CD4-positive, alpha-beta T cell treated with Interleukin-4 for 4 hours (primary cell): Measurements from ENCODE around the gene SHISA2.
A peak's percentile ranks its signal among the peaks of the same experiment; 100 is the strongest.
"Not testable (repeated sequence)": the region's sequence is repeated elsewhere in the genome, so short reads cannot be mapped to it uniquely, and the experiment has no call there.

Experiments used
- DNase-seq: peaks from one replicate; pipeline ENCODE4 v3.0.0-alpha.2; 2020

Gene SHISA2

GRCh38 chr13:26051657-26052311 lies at the start of gene SHISA2:
SHISA2 (minus strand) TSS chr13:26052016; CDS start chr13:26050975, 1,041 bp downstream.
- DNase-seq = no peak

GRCh38 chr13:26095846-26096610 lies 44.2 kb upstream of the SHISA2 start:
- no peak for DNase-seq

- no peak for DNase-seq
Observed at GRCh38 chr13:26095338-26095737, 43.5 kb upstream of the SHISA2 start.

GRCh38 chr13:26076821-26077220 lies 25.0 kb upstream of the SHISA2 start:
- not testable (repeated sequence) for DNase-seq

GRCh38 chr13:26075498-26075897 lies 23.7 kb upstream of the SHISA2 start:
- no peak for DNase-seq

GRCh38 chr13:26074706-26075105 lies 22.9 kb upstream of the SHISA2 start:
- no peak for DNase-seq

- not testable (repeated sequence) for DNase-seq
Observed at GRCh38 chr13:26072335-26072734, 20.5 kb upstream of the SHISA2 start.

- DNase-seq = no peak
Observed at GRCh38 chr13:26071691-26072090, 19.9 kb upstream of the SHISA2 start.

GRCh38 chr13:26069642-26070041 lies 17.8 kb upstream of the SHISA2 start:
- DNase-seq = not testable (repeated sequence)

GRCh38 chr13:26068372-26068771 lies 16.6 kb upstream of the SHISA2 start:
- DNase-seq = not testable (repeated sequence)

GRCh38 chr13:26067601-26068000 lies 15.8 kb upstream of the SHISA2 start:
- no peak for DNase-seq

GRCh38 chr13:26066492-26066891 lies 14.7 kb upstream of the SHISA2 start:
- DNase-seq = not testable (repeated sequence)

- peak; percentile 46 for DNase-seq
Observed at GRCh38 chr13:26062853-26063444, 11.1 kb upstream of the SHISA2 start.

GRCh38 chr13:26061947-26062346 lies 10.1 kb upstream of the SHISA2 start:
- no peak for DNase-seq

GRCh38 chr13:26061256-26061655 lies 9.4 kb upstream of the SHISA2 start:
- no peak for DNase-seq

GRCh38 chr13:26060357-26060756 lies 8.5 kb upstream of the SHISA2 start:
- no peak for DNase-seq

- no peak for DNase-seq
Observed at GRCh38 chr13:26058704-26059103, 6.9 kb upstream of the SHISA2 start.

- DNase-seq = no peak
Observed at GRCh38 chr13:26054896-26055295, 3.1 kb upstream of the SHISA2 start.

GRCh38 chr13:26053418-26053980 lies 1.7 kb upstream of the SHISA2 start:
- DNase-seq = no peak

- DNase-seq = no peak
Observed at GRCh38 chr13:26052337-26052736, 521 bp upstream of the SHISA2 start.

- no peak for DNase-seq
Observed at GRCh38 chr13:26051231-26051656, 572 bp downstream of the SHISA2 start.

GRCh38 chr13:26050568-26051230 lies 1.1 kb downstream of the SHISA2 start:
- no peak for DNase-seq

- no peak for DNase-seq
Observed at GRCh38 chr13:26048741-26049140, 3.1 kb downstream of the SHISA2 start.
